Measurements from ENCODE around the gene SIL1. TPM values are rescaled to one million over a fixed set of nuclear protein-coding genes. Genes with fewer than 3 reads are reported as not detected.

SIL1 gene
- total RNA-seq, 1 donor from 2014 or later = 16.1 TPM

DNA sequence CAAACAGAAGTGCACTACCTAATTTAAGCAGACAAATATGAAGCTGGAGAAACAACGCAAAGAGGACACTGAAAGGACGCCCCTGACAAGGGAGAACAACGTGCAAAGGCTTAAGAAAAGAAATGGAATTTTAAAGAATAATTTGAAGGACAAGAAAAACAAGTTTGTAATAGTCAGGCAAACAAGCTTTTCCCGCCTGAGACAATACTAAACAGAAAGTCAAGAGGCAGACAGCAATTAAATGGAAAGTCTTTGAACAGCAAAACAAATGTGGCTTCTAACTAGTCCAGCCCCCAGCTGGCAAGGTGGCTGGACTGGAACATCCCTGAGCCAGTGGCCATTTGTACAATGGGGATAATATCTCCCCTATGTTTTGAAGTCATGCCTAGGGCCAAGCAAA is 63.3 kb downstream of the SIL1 start:
- no peaks in the 10 kb centered on the region for H3K36me3 Mint-ChIP-seq (ENCODE audit: low read depth)
- no peaks in the 10 kb centered on the region for H3K27me3 Mint-ChIP-seq
- intact Hi-C loops (cut with micrococcal nuclease) = no loop called here
- H3K4me1 Mint-ChIP-seq = peaks cover 2% of the 10 kb centered on the region
- ChIA-PET POLR2A (no interaction called here), CTCF (no interaction called here)
- no peak overlapping the region for H3K4me3 Mint-ChIP-seq
- TF ChIP-seq, protein P1, sequence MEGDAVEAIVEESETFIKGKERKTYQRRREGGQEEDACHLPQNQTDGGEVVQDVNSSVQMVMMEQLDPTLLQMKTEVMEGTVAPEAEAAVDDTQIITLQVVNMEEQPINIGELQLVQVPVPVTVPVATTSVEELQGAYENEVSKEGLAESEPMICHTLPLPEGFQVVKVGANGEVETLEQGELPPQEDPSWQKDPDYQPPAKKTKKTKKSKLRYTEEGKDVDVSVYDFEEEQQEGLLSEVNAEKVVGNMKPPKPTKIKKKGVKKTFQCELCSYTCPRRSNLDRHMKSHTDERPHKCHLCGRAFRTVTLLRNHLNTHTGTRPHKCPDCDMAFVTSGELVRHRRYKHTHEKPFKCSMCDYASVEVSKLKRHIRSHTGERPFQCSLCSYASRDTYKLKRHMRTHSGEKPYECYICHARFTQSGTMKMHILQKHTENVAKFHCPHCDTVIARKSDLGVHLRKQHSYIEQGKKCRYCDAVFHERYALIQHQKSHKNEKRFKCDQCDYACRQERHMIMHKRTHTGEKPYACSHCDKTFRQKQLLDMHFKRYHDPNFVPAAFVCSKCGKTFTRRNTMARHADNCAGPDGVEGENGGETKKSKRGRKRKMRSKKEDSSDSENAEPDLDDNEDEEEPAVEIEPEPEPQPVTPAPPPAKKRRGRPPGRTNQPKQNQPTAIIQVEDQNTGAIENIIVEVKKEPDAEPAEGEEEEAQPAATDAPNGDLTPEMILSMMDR (IDR thresholded peaks at IDR 0.05) = no peak
- no peak overlapping the region for H3K27ac Mint-ChIP-seq
- ATAC-seq (ENCODE audit: low read depth) (no peak), DNase-seq (no peak)
- H3K9me3 Mint-ChIP-seq = no peaks in the 10 kb centered on the region

DNA sequence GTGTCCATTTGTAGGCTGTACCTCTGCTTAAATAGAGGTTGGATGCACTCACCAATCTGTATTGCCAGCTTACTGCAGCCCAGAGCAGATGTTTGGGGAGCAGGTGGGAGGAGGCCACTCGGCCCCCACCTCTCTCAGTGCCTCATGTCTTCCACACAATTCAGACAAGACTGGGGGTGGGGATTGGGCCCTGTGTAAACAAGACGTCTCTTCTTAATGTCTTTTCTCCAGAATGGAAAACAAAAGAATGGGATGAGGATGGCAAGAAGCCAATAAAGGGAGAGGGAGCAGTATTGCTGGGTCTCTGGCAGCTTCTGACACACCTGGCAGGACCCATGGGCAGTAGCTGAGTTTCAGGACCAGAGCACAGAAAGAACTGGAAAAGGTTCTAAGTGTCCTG is 64.9 kb downstream of the SIL1 start:
- ATAC-seq (ENCODE audit: low read depth) (no peak), DNase-seq (no peak)
- ChIA-PET CTCF (no interaction called here), POLR2A (no interaction called here)
- no peaks in the 10 kb centered on the region for H3K27me3 Mint-ChIP-seq
- no peak overlapping the region for H3K27ac Mint-ChIP-seq
- no peaks in the 10 kb centered on the region for H3K9me3 Mint-ChIP-seq
- H3K36me3 Mint-ChIP-seq (ENCODE audit: low read depth) = no peaks in the 10 kb centered on the region
- TF ChIP-seq, protein P1 (IDR thresholded peaks at IDR 0.05) = no peak
- intact Hi-C loops (cut with micrococcal nuclease) = no loop called here
- H3K4me1 Mint-ChIP-seq = peaks cover 2% of the 10 kb centered on the region
- H3K4me3 Mint-ChIP-seq = no peak overlapping the region

DNA sequence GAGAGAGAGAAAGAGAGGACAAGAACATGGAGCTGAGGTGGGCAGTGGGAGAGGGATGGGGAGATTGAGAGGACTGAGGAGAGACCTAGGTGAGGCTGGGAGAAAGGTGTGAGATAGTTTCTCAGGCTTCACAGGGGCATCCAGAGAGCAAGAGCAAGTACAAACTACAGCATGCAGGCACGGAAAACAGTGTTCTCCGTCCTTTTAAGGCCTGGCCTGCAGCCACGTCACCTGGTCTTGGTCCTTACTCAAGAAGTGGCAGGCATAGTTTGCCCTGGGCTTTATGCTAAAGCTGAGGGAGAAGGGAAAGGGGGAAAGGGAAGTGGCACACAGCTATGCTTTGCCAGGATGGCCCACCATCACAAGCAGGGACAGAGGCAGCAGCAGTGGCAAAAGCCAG is 65.7 kb downstream of the SIL1 start:
- ChIA-PET CTCF (no interaction called here), POLR2A (no interaction called here)
- Mint-ChIP-seq H3K36me3 (ENCODE audit: low read depth) (peaks cover 2% of the 10 kb centered on the region), H3K4me1 (peaks cover 2% of the 10 kb centered on the region), H3K9me3 (no peaks in the 10 kb centered on the region), H3K27ac (no peak overlapping the region), H3K4me3 (no peak overlapping the region), H3K27me3 (no peaks in the 10 kb centered on the region)
- TF ChIP-seq, protein P1 (IDR thresholded peaks at IDR 0.05) = no peak
- ATAC-seq (ENCODE audit: low read depth) = no peak
- intact Hi-C loops (cut with micrococcal nuclease) = no loop called here
- no peak for DNase-seq

DNA sequence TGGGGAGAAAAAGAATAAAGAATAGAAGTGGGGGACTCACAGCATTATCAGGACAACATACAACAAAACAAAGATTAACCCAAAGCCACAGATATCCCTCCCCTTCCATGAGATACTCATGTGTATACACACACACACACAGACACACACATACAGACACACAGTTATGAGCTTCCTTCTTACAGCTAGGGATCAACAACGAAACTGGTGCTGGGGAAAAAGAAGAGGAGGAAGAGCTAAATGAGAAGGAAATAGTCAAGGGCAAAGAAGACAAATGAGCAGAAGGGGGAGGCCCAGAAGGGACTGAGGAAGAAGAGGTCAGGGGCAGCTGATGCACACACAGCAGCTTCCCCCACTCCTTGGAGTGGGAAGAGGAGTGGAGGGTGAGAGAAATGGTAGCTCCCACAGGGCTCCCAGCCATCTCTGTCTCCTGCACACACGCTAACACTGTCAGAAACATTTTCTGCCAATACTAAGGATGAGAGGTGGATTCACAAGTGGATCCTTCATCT is 66.2 kb downstream of the SIL1 start:
- Mint-ChIP-seq H3K9me3 (no peaks in the 10 kb centered on the region), H3K4me1 (peaks cover 2% of the 10 kb centered on the region), H3K4me3 (no peak overlapping the region), H3K27me3 (no peaks in the 10 kb centered on the region), H3K27ac (no peak overlapping the region), H3K36me3 (ENCODE audit: low read depth) (peaks cover 3% of the 10 kb centered on the region)
- ChIA-PET CTCF (no interaction called here), POLR2A (no interaction called here)
- no peak for DNase-seq
- TF ChIP-seq, protein P1 (IDR thresholded peaks at IDR 0.05) = no peak
- intact Hi-C loops (cut with micrococcal nuclease) = no loop called here
- ATAC-seq (ENCODE audit: low read depth) = no peak

DNA sequence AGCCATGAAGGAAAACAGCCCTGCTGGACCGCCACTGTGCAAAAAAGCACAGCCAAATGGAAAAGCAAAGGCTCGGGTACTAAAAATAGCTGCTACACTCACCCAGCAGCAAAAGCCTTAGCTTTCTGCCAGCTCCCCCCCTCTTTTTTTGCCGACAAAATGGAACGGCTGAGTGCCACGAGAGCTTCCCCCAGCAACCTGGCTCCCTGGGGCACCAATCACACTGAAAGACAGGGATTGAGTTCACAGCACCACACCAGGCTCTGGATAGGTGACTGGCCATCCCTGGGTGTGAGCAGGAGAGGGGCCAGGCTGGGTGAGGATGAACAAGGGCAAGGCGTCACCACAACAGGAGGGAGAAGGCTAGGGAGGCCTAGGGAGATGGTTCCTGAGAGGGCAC is 66.7 kb downstream of the SIL1 start:
- ChIA-PET CTCF (no interaction called here), POLR2A (no interaction called here)
- intact Hi-C loops (cut with micrococcal nuclease) = no loop called here
- no peak overlapping the region for H3K4me3 Mint-ChIP-seq
- TF ChIP-seq, protein P1 (IDR thresholded peaks at IDR 0.05) = no peak
- H3K36me3 Mint-ChIP-seq (ENCODE audit: low read depth) = peaks cover 8% of the 10 kb centered on the region
- peaks cover 2% of the 10 kb centered on the region for H3K4me1 Mint-ChIP-seq
- no peaks in the 10 kb centered on the region for H3K27me3 Mint-ChIP-seq
- no peak for DNase-seq
- no peak for ATAC-seq (ENCODE audit: low read depth)
- no peaks in the 10 kb centered on the region for H3K9me3 Mint-ChIP-seq
- H3K27ac Mint-ChIP-seq = no peak overlapping the region
